Measurements from ENCODE around the gene FHIT.

GRCh38 chr3:60399292-60399691 lies 852.0 kb downstream of the FHIT start:
- TF ChIP-seq GATA2 (IDR thresholded peaks at IDR 0.05; ENCODE audit: low read depth, low read length) (no peak), GATA3 (IDR thresholded peaks at IDR 0.05; ENCODE audit: low read depth, low read length) (no peak)

Data from SH-SY5Y (cell line).